Suprapubic skin (tissue), 4 donors: ENCODE results near the gene OSTM1.

Experiments
- EP300 ChIP-seq: sonication (generic); formaldehyde crosslinking; IDR thresholded peaks from one replicate; pipeline ENCODE4 v1.6.1; 2017; ENCODE audit warnings: antibody characterized with exemption
- POLR2A ChIP-seq, 2 donors: fragments of 450-650 bp; IDR thresholded peaks; one replicate each; pipeline ENCODE4 v1.6.1; 2017; ENCODE audit warnings: antibody characterized with exemption in 2 of 2, mild to moderate bottlenecking in 2 of 2, moderate library complexity in 2 of 2
- POLR2AphosphoS5 ChIP-seq, 3 donors: sonication (generic); formaldehyde crosslinking; IDR thresholded peaks; one replicate each; pipeline ENCODE4 v1.6.1; 2017; ENCODE audit warnings: antibody characterized with exemption in 3 of 3
- TF ChIP-seq, protein P1 (sequence below), 2 donors: fragments of 200-600 bp in 1 of 2; fragments of 450-650 bp in 1 of 2; sonication (generic) in 1 of 2; IDR thresholded peaks; one replicate each; pipeline ENCODE4 v1.5.1; 2016 to 2019; ENCODE audit warnings: antibody characterized with exemption in 2 of 2, mild to moderate bottlenecking in 1 of 2, moderate library complexity in 1 of 2

DNA sequence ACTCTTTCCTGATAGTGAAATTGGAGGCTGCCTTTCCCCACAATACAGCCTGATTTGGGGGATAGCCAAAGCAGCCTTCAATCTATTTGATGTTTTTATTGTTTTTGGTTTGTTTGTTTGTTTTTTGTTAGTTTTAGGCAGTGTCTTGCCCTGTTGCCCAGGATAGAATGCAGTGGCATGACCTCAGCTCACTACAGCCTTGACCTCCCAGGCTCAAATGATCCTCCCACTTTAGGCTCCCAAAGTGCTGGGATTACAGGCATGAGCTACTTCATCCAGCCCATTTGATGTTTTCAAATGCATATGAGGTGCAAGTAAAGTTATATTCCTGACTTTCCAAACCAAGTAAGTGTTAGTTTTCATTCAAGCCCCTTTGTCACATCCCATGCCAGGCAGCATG lies 75.2 kb downstream of the OSTM1 start:
- TF ChIP-seq, protein P1, sequence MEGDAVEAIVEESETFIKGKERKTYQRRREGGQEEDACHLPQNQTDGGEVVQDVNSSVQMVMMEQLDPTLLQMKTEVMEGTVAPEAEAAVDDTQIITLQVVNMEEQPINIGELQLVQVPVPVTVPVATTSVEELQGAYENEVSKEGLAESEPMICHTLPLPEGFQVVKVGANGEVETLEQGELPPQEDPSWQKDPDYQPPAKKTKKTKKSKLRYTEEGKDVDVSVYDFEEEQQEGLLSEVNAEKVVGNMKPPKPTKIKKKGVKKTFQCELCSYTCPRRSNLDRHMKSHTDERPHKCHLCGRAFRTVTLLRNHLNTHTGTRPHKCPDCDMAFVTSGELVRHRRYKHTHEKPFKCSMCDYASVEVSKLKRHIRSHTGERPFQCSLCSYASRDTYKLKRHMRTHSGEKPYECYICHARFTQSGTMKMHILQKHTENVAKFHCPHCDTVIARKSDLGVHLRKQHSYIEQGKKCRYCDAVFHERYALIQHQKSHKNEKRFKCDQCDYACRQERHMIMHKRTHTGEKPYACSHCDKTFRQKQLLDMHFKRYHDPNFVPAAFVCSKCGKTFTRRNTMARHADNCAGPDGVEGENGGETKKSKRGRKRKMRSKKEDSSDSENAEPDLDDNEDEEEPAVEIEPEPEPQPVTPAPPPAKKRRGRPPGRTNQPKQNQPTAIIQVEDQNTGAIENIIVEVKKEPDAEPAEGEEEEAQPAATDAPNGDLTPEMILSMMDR (IDR thresholded peaks at IDR 0.05): no peak
- no peak for TF ChIP-seq POLR2AphosphoS5 (IDR thresholded peaks at IDR 0.05)
- TF ChIP-seq POLR2A (IDR thresholded peaks at IDR 0.05): no peak
- no peak for TF ChIP-seq EP300
